ENCODE results near the gene ZFYVE28.
A peak's percentile ranks its signal among the peaks of the same experiment; 100 is the strongest.

ZFYVE28 gene

DNA sequence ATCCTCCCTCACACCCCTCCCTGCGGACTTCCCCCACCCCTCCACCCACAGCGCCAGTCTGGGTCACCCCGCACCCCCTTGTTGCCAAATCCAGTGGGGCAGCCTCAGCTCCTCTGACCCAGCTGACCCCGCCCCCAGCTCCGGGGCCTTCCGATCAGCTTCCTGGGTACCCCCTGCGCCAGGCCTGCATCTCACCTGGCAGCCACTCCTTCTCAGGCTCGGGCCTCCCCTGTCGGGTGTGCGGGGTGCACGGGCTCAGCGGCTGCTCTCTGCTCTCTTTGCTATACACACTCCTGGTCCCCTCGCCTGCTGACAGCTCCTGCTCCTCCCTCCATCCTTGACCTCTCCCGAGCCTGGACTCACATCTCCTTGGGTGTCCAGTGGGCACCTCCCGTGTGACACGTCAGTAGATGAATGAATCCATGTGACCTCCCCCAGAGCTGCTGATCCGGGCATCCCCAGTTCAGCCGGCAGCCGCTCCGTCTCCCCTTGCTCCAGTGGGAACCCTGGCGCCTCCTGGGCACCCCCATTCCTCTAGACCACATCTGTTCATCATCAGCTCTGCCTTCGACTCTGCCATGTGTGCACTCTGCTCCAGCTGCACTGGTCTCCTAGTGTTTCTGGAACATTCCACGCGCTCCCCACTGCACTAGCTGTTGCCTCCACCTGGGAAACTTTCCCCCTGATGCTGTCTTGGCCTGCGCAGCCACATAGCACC is 10.2 kb upstream of the ZFYVE28 start:
- no peak for DNase-seq (ENCODE audit: low read depth)

DNA sequence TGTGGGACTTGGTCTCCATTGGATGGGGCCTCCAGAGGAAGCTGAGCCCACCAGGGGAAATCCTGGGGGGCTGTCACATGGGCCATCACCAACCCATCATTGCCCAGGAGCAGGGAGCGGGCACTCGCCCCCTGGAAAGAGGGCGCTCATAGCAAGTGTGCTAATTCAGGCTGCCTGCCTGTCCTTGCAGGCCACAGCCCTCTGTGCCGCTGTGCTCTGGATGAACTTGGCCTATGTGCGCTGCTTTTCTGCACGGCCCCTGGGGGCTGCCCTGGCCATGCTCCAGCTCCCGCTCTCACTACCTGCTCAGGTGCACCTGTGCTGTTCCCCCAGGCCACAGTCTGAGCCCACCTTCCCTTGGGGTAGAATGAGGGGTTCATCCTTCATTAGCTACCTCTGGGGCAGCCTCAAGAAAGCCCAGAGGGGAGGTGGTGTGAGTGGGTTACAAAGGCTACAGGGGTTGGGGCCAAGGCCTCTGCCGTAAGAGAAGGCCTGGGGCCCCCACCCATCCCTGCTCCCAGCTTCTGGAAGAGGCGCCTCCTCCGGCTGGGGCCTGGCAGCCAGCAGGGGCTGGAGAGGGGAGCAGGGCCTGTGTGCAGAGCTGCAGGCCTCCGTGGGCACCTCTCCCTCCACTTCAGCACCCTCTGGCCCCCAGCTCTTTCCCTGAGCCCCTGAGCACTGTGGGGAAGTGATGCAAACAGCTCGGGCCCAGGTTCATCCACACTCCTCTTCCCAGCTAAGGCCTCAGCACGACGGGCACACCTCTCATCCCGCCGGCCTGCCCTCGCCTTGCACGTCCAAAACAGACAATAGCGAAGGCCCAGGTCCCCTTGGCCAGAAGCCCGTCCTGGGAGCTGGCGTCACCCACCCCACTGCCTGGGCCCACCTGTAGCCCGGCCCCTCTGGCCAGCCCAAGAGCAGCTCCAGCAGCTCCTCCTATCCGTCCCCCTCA is 9.2 kb upstream of the ZFYVE28 start:
- no peak for DNase-seq (ENCODE audit: low read depth)

DNA sequence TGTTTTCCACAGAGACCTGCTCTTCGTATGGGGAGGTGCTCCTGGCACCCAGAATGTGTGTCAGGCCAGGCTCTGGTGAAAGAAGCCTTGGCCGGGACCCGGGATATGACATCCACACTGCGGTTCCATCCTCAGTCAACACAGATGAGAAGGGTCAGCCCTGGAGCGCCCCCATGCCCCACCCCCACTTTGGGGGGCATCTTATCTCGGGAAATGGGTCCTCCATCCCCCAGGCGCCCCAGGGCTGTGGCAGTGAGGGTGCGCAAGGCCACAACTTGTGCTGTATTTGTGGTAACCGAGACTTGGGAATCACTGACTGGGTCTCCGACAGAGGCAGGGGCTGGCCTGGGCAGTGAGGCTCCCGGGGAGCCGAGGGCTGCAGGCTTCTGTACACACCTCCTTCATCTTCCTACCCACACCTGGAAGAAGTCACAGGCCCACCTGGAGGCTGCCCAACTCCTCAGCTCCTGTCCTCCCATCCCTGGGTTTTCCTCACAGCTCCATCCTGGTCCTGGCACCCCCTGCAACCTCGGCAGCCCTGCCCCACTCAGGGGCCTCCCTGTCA is 8.3 kb upstream of the ZFYVE28 start:
- DNase-seq (ENCODE audit: low read depth): no peak

DNA sequence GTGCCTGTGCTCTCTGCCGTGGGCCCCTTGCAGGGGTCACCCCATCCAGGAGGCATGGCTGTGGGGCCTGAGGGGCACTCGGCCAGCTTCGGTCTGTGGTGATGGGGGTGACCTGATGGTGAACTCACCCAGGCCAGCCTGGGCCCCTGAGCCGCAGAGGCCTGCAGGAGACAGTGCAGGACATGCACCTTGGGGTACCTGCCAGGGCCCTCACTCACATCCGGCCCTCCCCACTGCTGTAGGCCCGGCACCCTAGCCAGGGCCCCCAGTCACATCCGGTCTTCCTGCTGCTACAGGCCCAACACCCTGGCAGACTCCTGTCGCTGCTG is 7.6 kb upstream of the ZFYVE28 start:
- DNase-seq (ENCODE audit: low read depth): no peak

DNA sequence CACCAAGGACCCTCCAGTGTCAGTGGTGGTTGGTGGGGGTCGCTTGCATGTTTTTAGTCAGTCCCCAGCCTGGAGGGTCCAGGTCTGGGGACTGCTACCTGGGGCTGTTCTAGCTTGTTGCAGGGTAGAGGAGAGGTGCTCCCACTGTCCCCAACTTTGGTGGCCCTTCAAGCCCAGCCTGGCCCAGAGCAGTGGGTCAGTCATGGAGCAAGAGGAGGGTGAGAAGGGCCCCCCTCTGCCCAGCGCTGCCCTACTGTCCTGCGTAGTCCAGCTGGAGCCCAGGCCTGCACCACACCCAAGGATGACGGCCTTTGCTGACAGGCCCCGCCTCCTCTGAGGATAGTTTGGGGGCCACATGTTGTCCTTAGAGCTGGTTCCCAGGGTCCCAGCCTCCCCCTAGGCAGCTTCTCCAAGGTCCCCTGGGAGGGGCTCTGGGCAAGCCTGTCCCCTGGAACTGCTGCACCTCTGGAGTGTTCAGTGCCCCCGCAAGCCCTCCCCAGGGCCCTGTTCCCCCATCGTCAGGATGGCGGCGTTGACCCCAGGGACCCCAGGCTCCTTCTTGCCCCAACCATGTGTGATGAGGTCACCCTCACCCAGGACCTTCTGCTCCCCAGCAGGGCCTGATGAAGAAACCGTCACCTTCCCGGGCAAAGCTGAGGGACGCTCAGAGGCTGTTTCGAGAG is 7.1 kb upstream of the ZFYVE28 start:
- DNase-seq (ENCODE audit: low read depth): no peak

DNA sequence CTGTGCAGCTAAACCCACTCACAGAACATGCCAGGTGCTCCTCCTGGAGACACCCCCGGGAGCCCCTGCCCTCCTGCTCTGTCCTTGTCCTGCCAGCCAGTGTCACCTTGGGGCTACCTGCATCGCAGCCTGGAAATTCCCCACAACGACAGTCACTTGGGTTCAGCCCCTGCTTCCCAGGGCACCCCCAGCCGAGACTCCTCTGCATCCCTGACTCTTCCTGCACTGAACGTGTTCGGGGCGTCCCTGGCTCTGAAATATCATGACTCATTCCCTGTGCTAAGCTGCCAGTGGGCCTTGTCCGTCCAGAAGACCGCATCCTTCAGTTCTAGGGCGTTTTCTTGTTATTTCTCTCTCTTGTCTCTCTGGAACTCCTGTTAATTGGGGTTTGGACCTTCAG is 6.1 kb upstream of the ZFYVE28 start:
- peak; percentile 42 for DNase-seq (ENCODE audit: low read depth)

DNA sequence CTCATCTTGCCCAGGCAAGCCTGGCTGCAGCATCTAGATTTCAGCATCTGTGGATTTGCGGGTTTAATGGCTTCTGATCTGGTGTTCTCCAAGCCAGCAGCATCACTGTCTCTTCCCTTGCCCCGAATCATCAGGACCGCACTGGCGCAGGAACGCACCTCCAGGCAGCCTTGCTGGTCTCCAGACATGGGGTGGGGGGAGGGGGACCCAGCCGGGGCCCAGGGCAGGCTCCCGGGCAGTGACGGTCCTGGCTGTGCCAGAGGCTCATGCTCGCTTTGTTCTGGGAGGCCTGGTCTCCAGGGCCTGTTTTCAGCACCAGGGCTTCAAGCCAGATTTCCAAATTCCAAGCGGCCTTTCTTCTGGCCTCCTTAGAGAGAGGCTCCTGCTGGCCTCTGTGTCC is 5.2 kb upstream of the ZFYVE28 start:
- no peak for DNase-seq (ENCODE audit: low read depth)

DNA sequence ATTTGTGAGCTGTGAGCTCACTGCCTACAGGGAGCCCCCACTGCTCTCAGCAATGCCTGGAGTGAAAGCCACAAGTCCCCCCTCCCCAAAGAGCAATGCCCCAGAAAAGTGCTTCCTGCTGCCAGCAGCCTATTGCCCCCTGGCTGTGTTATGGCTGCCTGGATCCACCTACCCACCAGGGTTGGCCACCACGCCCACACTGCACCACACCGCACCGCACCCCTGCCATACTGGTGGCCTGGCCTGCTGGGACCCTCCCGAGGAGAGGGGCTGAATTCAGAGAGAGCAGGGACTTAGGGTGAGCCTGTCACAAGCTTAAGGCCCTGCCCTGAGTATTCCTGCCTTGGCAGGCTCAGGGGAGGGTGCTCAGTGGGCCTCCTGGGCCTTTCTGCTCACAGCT is 4.6 kb upstream of the ZFYVE28 start:
- no peak for DNase-seq (ENCODE audit: low read depth)

DNA sequence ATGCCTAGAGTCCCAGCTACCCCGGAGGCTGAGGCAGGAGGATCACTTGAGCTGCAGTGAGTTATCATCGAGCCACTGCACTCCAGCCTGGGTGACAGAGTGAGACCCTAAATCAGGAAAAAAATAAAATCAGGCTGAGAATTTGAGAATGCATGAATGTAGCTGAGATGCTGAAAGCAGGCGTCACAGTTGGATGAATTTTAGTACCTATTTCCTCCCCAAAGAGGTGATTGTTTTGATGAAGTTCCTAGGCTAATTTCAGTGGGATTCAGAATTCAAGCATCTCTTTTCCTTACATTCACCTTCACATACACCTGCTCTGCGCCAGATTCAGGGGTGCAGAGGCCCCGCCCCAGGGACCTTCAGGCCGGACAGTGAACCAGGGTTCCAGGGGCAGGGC is 3.5 kb upstream of the ZFYVE28 start:
- no peak for DNase-seq (ENCODE audit: low read depth)

DNA sequence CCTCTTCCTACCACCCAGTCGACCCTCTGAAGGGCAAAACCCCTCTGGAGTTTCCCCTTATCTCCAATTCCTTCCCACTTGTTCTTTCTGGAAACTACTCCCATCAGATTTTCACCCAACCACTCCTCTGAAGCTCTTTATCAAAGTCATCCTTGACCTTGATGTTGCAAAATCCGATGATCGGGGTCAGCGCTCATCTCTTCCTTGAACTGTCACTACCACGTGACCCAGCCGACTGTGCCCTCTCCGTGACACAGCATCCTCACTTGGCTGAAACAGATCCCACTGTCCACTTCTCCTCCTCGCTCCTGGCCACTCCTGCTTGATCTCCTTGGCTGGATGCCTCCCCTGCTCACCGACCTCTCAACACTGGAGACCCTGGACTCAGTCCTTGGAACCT is 1.4 kb upstream of the ZFYVE28 start:
- DNase-seq (ENCODE audit: low read depth): no peak

DNA sequence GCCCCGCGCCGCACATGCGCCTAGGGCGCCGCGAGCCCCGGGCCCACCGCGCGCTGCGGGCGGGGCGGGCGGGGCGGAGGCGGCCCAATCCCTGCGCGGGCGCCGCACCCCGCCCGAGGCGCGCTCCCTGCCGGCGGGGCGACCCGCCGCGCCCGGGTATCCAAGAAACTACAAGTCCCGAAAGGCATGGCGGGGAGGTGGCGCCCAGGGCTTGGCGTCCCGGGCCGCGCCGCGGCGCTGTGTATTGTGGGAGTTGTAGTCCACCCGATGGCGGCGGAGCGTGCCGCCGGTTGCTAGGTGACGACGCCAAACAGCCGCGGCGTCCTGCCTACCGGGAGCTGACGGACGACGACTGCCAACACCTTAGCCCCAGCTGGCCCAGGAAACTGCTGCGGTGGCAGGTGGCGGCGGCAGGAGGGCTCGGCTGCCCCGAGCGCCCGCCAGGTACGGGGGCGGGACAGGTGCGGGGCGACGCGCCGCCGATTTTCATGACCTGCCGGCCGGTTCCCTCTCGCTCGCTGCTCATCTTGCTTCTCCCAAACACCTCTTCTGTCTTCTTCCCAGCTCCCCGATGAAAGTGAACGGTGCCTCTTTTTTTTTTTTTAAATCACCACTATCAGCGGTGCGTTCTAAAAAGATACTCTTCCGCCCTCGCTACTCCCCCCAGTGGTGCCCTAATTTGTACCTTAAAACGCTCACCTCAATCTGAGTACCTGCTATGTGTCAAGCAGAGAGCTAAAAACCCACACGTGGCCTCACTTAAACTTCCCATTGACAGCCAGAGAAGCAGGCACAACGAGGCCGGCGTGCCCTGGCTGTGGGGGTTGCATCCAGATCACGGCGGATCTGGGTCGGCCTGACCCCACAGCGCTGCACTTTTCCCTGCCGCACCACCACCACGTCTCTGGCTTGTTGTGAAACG is 466 bp upstream of the ZFYVE28 start, which contains the start of gene CFAP99:
Gene CFAP99, plus strand, starts transcription at position 306 of the 922 bp plus-strand sequence.
- DNase-seq (ENCODE audit: low read depth): peak; percentile 93

DNA sequence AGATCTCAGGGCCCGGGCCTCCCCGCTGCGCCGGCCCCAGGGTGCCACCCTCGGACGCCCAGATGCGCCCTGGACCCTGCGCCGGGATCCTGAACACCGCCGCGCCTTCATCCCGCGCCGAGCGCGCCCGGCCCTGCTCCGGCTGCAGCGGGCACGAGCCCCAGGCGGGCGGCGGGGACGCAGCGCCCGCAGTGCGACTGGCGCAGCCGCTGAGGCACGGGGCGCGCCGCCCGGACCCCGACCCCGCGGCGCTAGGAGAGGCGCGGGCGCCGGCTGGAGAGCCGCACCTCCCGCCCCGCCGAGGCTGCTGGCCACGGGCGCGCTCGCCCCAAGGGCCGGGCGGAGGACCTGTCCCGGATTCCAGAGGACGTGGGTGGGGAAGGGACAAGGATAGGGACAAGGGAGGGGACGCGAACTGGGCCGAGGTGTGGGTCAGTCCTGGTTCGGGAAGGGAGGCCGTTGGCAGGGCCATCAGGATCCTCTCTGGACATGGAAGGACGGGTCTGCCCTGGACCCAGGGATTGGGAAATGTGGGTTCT is 1.1 kb downstream of the ZFYVE28 start:
- peak; percentile 10 for DNase-seq (ENCODE audit: low read depth)

DNA sequence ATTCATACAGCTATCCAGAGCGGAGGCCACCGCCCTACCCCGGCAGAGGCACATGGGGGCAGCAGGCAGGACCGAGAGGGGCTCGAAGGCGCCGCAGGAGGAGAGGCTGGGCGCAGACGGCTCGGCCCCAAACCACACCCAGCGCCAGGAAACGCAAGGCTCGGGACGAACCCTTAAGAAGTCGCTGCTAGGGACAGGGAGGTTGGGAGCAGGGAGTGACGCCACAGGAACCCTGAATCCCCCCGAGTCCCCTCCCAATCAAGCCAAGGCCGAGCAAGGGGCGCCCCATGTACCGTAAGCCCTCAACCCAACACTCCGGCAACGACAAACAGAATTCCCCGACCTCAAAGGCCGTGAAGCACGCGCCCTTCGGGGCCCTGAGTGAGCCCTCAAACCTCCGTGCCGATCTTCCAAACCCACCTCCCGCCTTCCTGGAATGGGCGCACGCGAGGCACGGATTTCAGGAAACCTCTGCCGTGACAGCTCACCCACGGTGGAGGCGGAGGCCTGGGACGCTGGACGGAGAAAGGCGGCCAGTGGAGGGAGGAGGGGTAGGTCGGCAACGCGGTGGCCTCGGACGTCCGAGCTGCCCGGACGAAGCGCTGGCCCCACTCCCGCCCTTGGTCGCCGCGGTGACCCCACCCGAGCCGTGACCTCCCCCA is 1.8 kb downstream of the ZFYVE28 start:
- peak; percentile 14 for DNase-seq (ENCODE audit: low read depth)

DNA sequence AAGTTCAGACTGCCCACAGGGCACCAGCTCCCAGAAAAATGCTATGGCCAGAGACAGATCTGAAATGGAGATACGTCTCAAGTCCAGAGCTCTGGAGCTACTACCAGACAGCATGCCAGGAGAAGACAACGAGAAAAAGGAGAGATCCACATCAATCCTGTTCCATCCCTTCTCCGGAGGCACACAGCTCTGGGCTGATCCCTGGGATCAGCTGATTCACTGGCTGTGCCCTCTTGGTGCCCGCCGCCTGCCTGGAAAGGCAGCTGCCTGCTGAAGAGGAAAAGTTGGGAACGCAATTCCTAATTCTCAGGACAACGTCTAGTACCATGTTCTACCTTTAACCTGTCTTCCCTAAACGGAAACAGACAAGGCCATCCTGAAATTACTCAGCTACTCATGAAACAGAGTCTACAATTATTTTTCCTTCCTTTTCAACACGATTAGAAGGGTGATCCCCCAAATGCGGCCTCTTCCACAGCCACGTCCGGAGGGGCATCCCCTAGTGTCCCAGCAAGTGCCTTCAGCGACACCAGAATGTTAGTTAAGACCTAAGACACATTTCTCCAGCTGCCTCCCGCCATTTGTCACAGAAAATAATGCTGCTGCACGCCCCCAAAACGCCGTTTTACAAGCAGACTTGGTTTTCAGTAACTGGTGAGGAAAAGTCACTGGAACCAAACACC is 2.4 kb downstream of the ZFYVE28 start:
- no peak for DNase-seq (ENCODE audit: low read depth)

DNA sequence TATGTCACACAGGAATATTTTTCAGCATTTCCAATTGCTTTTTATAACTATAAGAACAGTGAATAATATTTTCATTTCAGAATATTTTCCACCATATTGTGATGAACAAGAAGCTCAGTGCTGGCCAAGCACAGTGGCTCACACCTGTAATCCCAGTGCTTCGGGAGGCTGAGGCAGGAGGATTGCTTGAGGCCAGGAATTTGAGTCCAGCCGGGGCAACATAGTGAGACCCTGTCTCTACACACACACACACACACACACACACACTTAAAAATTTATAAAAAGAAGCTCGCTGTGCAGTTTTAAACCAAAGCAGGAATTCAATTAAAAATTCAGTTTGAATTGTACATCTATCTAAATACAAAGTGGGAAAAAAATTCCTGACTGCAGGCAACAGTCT is 3.2 kb downstream of the ZFYVE28 start:
- no peak for DNase-seq (ENCODE audit: low read depth)

DNA sequence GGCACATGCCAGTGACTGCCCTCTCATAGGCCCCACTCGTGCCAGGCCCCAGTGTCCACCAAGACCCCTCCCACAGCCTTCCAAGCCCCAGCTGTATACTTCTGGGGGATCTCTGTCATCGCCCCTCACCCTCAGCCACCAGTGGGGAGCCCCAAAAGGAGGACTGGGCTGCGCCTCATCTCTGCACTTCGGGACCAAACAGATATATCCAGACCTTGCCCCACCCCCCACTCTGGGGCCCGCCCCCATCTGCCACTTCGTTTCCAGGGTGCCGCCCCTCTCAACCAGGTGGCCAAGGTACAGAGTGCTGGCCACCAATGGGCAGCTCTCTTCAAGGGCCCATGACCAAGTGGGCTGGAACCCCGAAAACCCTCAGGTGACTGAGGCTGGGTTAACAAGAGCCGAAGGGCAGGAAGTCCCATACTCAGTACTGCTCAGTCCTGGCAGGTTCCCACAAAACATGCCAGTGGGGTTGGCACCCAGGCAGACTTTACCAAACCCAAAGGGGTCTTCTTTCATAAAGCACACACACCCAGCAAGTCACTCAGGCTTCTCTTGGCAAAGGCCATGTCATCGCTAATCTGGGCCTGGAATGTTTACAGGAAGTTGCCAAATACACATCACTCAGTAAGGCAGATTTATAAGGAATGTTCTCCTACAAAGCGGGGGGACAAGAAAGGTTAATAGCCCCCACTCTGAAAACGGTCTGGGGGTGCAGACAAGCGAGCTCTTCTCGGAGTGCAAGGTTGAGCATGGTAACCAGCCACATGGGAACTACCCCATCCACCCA is 4.4 kb downstream of the ZFYVE28 start:
- peak; percentile 39 for DNase-seq (ENCODE audit: low read depth)

DNA sequence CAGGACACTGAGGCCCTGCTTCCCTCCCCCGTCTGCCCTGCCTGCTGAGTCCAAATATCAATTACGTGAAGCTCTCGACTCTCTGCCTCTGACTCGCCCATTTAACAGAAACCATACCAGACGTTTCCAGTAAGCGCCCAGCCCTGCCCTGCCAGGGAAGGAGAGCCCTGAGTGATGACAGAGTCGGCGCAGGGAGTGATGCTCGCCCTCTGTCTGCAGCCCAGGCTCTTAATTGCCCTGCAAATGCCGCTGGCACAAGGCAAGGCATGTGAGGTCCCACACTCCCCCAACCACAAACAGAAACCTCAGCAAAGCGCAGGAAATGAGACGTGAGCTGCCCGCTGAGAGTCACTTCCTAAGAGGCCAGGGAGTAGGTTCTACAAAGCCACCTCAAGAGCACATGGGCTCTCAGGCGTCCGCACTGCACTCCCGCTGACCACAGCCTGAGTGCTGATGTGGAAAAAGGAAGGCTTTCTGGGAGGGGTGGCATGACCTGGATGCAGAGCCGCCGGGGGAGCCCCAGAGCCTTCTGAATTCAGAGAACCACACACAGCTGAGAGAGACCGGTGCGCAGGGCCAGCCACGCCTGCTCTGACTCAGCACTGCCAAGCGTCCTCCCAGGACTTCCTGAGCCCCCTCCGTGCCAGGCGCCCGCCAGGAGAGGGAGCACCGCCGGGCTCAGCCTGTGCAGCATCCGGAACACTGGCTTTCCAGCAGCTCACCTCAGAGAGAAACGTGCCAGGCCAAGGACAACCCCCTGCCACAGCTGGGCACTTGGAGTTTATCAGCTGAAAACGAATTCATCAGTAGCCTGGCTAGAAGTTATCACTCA is 5.3 kb downstream of the ZFYVE28 start:
- peak; percentile 83 for DNase-seq (ENCODE audit: low read depth)

DNA sequence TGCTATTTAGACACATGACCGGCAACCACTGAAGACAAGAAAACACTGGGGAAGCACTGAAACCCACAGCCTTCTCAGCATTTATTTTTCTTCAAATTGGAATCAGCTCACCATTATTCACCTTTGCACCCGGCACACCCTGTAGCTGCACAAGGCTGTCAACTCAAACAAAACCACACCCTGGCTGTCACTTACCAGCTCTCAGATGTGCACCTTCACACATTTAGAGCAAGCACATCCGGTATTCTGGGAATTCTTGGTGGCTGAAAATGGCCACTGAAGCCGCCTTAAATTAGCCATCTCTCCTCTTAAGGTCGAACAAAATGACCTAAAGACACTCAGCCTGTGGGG is 5.9 kb downstream of the ZFYVE28 start:
- no peak for DNase-seq (ENCODE audit: low read depth)

All from iris pigment epithelial cell (primary cell).